Endometrial microvascular endothelial cells (primary cell): Measurements from ENCODE around the gene EFS. TPM values are rescaled to one million over a fixed set of nuclear protein-coding genes. Genes with fewer than 3 reads are reported as not detected.

Experiments
- in situ Hi-C: cut with HindIII; loops from 2 replicates; pipeline ENCODE4 v1.10.0; 2017; ENCODE audit warnings: low sequenced_read_pairs, low pct_unique_long_range_greater_than_20kb; ENCODE audit errors: inconsistent ontology term
- total RNA-seq: library from RNA; depleted of rRNA; stranded (reverse); fragments of >200 nt; gene quantifications from one replicate; pipeline ENCODE4 v1.2.3, GENCODE V29; 2015; ENCODE audit errors: inconsistent ontology term

EFS gene
- total RNA-seq, 1 donor from 2014 or later: not detected

- in situ Hi-C loops: no loop called here
Measured at GRCh38 chr14:23382276-23382675, 17.3 kb upstream of the EFS start.

- in situ Hi-C loops: no loop called here
Measured at GRCh38 chr14:23381871-23382270, 16.9 kb upstream of the EFS start.

- in situ Hi-C loops: no loop called here
Measured at GRCh38 chr14:23380976-23381375, 16.0 kb upstream of the EFS start.

- in situ Hi-C loops: no loop called here
Measured at GRCh38 chr14:23380197-23380914, 15.4 kb upstream of the EFS start.

- in situ Hi-C loops: no loop called here
Measured at GRCh38 chr14:23379366-23380196, 14.6 kb upstream of the EFS start.

GRCh38 chr14:23378612-23379220, 13.7 kb upstream of the EFS start:
- in situ Hi-C loops: no loop called here

GRCh38 chr14:23377573-23378563, 12.9 kb upstream of the EFS start:
- in situ Hi-C loops: no loop called here

- in situ Hi-C loops: no loop called here
Measured at GRCh38 chr14:23377198-23377550, 12.2 kb upstream of the EFS start.

- in situ Hi-C loops: no loop called here
Measured at GRCh38 chr14:23376482-23377197, 11.7 kb upstream of the EFS start, which contains the start of gene CMTM5. Gene CMTM5 (plus strand): TSS chr14:23377046. CDS start chr14:23377252, 206 bp downstream.

- in situ Hi-C loops: no loop called here
Measured at GRCh38 chr14:23375527-23376251, 10.7 kb upstream of the EFS start.

GRCh38 chr14:23373041-23373440, 8.1 kb upstream of the EFS start:
- in situ Hi-C loops: no loop called here

GRCh38 chr14:23372509-23372908, 7.5 kb upstream of the EFS start, which contains the start of gene IL25:
Gene IL25 (plus strand): TSS chr14:23372809.
- in situ Hi-C loops: no loop called here

- in situ Hi-C loops: no loop called here
Measured at GRCh38 chr14:23371865-23372264, 6.9 kb upstream of the EFS start.

- in situ Hi-C loops: no loop called here
Measured at GRCh38 chr14:23370221-23370620, 5.2 kb upstream of the EFS start.

GRCh38 chr14:23366426-23366921, 1.5 kb upstream of the EFS start:
- in situ Hi-C loops: no loop called here

- in situ Hi-C loops: no loop called here
Measured at GRCh38 chr14:23365732-23366425, 907 bp upstream of the EFS start.
